ENCODE measurements around the gene S1PR4.

DNA sequence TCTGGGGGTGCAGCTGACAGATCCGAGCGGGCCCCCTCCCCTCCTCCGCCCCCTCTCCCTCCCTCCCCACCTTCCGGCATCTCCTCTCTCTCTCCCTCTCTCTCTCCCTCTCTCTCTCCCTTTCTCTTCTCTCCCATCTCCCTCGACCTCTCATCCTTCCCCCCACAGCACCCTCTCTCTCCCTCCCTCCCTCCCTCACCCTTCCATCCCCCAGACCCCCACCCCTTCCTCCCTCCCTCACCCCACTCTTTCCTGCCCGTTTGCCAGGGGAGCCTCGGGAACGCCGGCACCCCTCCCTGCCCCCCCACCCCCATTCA is 46.6 kb downstream of the S1PR4 start:
- TF ChIP-seq, protein P1, sequence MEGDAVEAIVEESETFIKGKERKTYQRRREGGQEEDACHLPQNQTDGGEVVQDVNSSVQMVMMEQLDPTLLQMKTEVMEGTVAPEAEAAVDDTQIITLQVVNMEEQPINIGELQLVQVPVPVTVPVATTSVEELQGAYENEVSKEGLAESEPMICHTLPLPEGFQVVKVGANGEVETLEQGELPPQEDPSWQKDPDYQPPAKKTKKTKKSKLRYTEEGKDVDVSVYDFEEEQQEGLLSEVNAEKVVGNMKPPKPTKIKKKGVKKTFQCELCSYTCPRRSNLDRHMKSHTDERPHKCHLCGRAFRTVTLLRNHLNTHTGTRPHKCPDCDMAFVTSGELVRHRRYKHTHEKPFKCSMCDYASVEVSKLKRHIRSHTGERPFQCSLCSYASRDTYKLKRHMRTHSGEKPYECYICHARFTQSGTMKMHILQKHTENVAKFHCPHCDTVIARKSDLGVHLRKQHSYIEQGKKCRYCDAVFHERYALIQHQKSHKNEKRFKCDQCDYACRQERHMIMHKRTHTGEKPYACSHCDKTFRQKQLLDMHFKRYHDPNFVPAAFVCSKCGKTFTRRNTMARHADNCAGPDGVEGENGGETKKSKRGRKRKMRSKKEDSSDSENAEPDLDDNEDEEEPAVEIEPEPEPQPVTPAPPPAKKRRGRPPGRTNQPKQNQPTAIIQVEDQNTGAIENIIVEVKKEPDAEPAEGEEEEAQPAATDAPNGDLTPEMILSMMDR (IDR thresholded peaks at IDR 0.05; ENCODE audit: insufficient read depth, low read depth, low read length): no peak
- TF ChIP-seq EZH2 (IDR thresholded peaks at IDR 0.05; ENCODE audit: insufficient read depth, low read length): no peak

Data from astrocyte (in vitro differentiated cells and primary cell).